ENCODE data around the gene RIMBP2. TPM values are rescaled to one million over a fixed set of nuclear protein-coding genes. Genes with fewer than 3 reads are reported as not detected.

RIMBP2 gene
- polyA plus RNA-seq, 1 donor from 2014 or later: 14.6 TPM

GRCh38 chr12:130522244-130522834, 193.8 kb downstream of the RIMBP2 start:
- Histone ChIP-seq H4K20me1 (ENCODE audit: insufficient read depth) (no peaks in the 10 kb centered on the region), H3F3A (ENCODE audit: insufficient read depth, low read length, poor library complexity, severe bottlenecking) (no peaks in the 10 kb centered on the region), H3K27ac (ENCODE audit: low read length) (no peak overlapping the region), H2AFZ (ENCODE audit: low read depth, low read length) (no peak overlapping the region), H3K9me3 (ENCODE audit: low read length) (peaks cover 5% of the 10 kb centered on the region), H3K4me3 (ENCODE audit: low read length) (no peak overlapping the region), H3K36me3 (ENCODE audit: insufficient read depth, low read length) (no peaks in the 10 kb centered on the region), H3K27me3 (ENCODE audit: insufficient read depth, low read depth, low read length) (no peaks in the 10 kb centered on the region), H3K4me2 (ENCODE audit: low read length) (no peak overlapping the region), H3K9ac (ENCODE audit: low read length) (no peak overlapping the region), H3K9me2 (ENCODE audit: insufficient read depth, low read length) (no peaks in the 10 kb centered on the region), H3K79me2 (replicated peaks; ENCODE audit: insufficient read depth, low read length) (no peaks in the 10 kb centered on the region)
- TF ChIP-seq TAF1 (IDR thresholded peaks at IDR 0.05; ENCODE audit: low read depth) (no peak), RAD21 (conservative IDR thresholded peaks at IDR 0.05) (no peak), EP300 (conservative IDR thresholded peaks at IDR 0.05; ENCODE audit: poor library complexity, severe bottlenecking) (no peak), REST (IDR thresholded peaks at IDR 0.05; ENCODE audit: borderline replicate concordance) (no peak), MXI1 (conservative IDR thresholded peaks at IDR 0.05; ENCODE audit: poor library complexity, severe bottlenecking) (no peak), POLR2AphosphoS5 (IDR thresholded peaks at IDR 0.05) (no peak), EZH2 (IDR thresholded peaks at IDR 0.05; ENCODE audit: borderline replicate concordance, insufficient read depth, low read length, poor library complexity, severe bottlenecking) (no peak), SMC3 (conservative IDR thresholded peaks at IDR 0.05; ENCODE audit: poor library complexity) (no peak), CTCF (IDR thresholded peaks at IDR 0.05; ENCODE audit: poor library complexity, severe bottlenecking) (no peak)

GRCh38 chr12:130521375-130522124, 194.5 kb downstream of the RIMBP2 start:
- H4K20me1 ChIP-seq (ENCODE audit: insufficient read depth): no peaks in the 10 kb centered on the region
- no peaks in the 10 kb centered on the region for H3K79me2 ChIP-seq (replicated peaks; ENCODE audit: insufficient read depth, low read length)
- no peak overlapping the region for H2AFZ ChIP-seq (ENCODE audit: low read depth, low read length)
- H3K27me3 ChIP-seq (ENCODE audit: insufficient read depth, low read depth, low read length): no peaks in the 10 kb centered on the region
- H3K36me3 ChIP-seq (ENCODE audit: insufficient read depth, low read length): no peaks in the 10 kb centered on the region
- H3K9ac ChIP-seq (ENCODE audit: low read length): no peak overlapping the region
- TF ChIP-seq TAF1 (IDR thresholded peaks at IDR 0.05; ENCODE audit: low read depth): no peak
- TF ChIP-seq EZH2 (IDR thresholded peaks at IDR 0.05; ENCODE audit: borderline replicate concordance, insufficient read depth, low read length, poor library complexity, severe bottlenecking): no peak
- TF ChIP-seq MXI1 (conservative IDR thresholded peaks at IDR 0.05; ENCODE audit: poor library complexity, severe bottlenecking): no peak
- no peak for TF ChIP-seq REST (IDR thresholded peaks at IDR 0.05; ENCODE audit: borderline replicate concordance)
- no peak for TF ChIP-seq CTCF (IDR thresholded peaks at IDR 0.05; ENCODE audit: poor library complexity, severe bottlenecking)
- TF ChIP-seq POLR2AphosphoS5 (IDR thresholded peaks at IDR 0.05): no peak
- no peak for TF ChIP-seq RAD21 (conservative IDR thresholded peaks at IDR 0.05)
- TF ChIP-seq EP300 (conservative IDR thresholded peaks at IDR 0.05; ENCODE audit: poor library complexity, severe bottlenecking): no peak
- TF ChIP-seq SMC3 (conservative IDR thresholded peaks at IDR 0.05; ENCODE audit: poor library complexity): no peak
- H3K27ac ChIP-seq (ENCODE audit: low read length): no peak overlapping the region
- H3K9me3 ChIP-seq (ENCODE audit: low read length): peaks cover 5% of the 10 kb centered on the region
- no peaks in the 10 kb centered on the region for H3K9me2 ChIP-seq (ENCODE audit: insufficient read depth, low read length)
- no peak overlapping the region for H3K4me2 ChIP-seq (ENCODE audit: low read length)
- no peak overlapping the region for H3K4me3 ChIP-seq (ENCODE audit: low read length)
- no peaks in the 10 kb centered on the region for H3F3A ChIP-seq (ENCODE audit: insufficient read depth, low read length, poor library complexity, severe bottlenecking)

Data from neural cell (in vitro differentiated cells).